ENCODE measurements around the gene GTF3C6. TPM values are rescaled to one million over a fixed set of nuclear protein-coding genes. Genes with fewer than 3 reads are reported as not detected.

GTF3C6 gene
- total and polyA plus RNA-seq, 2 of the 8 experiments (the other 6 are each of a cell fraction or from before 2014, with no cell fraction given) = 13.1 to 87.4 TPM

DNA sequence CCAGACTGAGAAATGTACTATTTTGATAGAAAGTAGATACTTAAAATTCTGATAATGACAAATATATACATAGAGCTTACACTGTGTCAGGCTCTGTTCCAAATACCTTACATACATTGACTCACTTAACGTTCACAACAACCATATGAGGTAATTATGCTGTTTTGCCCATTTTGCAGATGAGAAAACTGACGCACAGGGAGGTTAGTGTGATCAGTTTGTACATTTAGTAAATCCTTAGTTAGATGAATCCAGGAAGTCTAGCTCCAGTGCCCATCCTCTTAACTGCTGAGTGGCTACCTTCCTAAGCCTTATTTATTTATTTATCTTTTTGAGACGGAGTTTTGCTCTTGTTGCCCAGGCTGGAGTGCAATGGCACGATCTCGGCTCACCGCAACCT is 23.3 kb upstream of the GTF3C6 start (continued):
- TF ChIP-seq MAFK (IDR thresholded peaks at IDR 0.05; ENCODE audit: low read depth, low read length) (no peak), GABPA (IDR thresholded peaks at IDR 0.05; ENCODE audit: borderline replicate concordance, insufficient read depth, low read length) (no peak), RBBP5 (IDR thresholded peaks at IDR 0.05; ENCODE audit: borderline replicate concordance, low read depth, low read length) (no peak)

Data from H1 (cell line).